ENCODE results near the gene KLHL2.

- TF ChIP-seq CSDC2 (CRISPR knock-in tag; IDR thresholded peaks at IDR 0.05) (no peak), BACH2 (CRISPR knock-in tag; IDR thresholded peaks at IDR 0.05; ENCODE audit: borderline replicate concordance) (no peak), ZFP30 (CRISPR knock-in tag; IDR thresholded peaks at IDR 0.05) (no peak)
- TF ChIP-seq, protein P1, sequence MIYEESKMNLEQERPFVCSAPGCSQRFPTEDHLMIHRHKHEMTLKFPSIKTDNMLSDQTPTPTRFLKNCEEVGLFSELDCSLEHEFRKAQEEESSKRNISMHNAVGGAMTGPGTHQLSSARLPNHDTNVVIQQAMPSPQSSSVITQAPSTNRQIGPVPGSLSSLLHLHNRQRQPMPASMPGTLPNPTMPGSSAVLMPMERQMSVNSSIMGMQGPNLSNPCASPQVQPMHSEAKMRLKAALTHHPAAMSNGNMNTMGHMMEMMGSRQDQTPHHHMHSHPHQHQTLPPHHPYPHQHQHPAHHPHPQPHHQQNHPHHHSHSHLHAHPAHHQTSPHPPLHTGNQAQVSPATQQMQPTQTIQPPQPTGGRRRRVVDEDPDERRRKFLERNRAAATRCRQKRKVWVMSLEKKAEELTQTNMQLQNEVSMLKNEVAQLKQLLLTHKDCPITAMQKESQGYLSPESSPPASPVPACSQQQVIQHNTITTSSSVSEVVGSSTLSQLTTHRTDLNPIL (CRISPR knock-in tag; IDR thresholded peaks at IDR 0.05; ENCODE audit: low read depth): no peak
- TF ChIP-seq, protein P2, sequence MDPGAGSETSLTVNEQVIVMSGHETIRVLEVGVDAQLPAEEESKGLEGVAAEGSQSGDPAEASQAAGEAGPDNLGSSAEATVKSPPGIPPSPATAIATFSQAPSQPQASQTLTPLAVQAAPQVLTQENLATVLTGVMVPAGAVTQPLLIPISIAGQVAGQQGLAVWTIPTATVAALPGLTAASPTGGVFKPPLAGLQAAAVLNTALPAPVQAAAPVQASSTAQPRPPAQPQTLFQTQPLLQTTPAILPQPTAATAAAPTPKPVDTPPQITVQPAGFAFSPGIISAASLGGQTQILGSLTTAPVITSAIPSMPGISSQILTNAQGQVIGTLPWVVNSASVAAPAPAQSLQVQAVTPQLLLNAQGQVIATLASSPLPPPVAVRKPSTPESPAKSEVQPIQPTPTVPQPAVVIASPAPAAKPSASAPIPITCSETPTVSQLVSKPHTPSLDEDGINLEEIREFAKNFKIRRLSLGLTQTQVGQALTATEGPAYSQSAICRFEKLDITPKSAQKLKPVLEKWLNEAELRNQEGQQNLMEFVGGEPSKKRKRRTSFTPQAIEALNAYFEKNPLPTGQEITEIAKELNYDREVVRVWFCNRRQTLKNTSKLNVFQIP (CRISPR knock-in tag; IDR thresholded peaks at IDR 0.05; ENCODE audit: borderline replicate concordance, low read depth): no peak
These were observed 21.9 kb upstream of the KLHL2 start for GRCh38 chr4:165185448-165185847.
